Measurements from ENCODE around the gene CELA2A.
"Not testable (repeated sequence)": the region's sequence is repeated elsewhere in the genome, so short reads cannot be mapped to it uniquely, and the experiment has no call there.

CELA2A gene

DNA sequence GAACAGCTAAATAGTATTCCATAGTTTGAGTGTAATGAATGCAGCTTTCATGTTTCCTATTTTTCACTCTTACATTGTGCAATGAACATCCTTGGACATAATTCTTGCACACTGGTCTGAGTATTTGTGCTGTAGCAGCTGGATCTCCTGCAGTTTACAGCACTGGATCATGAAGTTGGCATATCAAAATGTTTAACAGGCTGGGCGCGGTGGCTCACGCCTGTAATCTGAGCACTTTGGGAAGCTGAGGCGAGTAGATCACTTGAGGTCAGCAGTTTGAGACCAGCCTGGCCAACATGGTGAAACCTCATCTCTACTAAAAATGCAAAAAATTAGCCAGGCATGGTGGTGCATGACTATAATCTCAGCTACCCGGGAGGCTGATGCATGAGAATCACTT lies 14.5 kb downstream of the CELA2A start:
- DNase-seq = not testable (repeated sequence)

DNA sequence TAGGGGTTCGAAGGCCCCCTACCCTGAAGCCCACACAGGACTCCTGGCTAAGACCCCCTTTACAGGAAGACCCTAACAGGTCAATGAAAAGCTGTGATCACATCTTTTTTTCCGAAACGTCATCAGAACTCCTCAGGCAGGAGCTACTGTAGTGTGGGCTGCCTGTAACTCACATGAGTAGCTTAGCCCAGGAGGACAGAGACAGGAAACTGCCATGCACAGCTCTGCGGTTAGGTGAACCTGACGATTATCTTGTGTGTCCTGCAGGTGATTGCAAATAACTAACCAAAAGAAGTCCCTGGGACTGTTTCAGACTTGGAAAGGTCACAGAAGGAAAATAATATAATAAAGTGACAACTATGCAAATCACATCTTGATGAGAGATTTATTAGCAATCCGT lies 15.2 kb downstream of the CELA2A start:
- not testable (repeated sequence) for DNase-seq

DNA sequence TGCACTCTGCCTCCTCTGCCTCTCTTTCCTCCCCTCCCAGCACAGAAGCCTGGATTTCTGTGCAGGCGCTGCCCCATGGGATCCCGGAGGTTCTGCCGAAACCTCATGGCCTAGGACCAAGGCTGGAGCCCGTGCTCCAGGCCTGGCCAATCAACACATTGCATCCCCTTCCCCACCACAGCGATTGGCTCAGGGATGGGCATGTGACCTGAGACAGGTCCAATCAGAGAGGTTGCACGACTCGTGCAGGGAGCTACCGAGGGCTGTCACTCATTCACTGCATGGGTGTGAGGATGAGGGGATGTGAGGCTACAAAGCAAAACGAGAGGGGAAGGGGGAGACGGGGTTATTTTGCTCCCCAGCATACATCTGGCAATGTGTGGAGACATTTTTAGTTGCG lies 16.1 kb downstream of the CELA2A start:
- no peak for DNase-seq

DNA sequence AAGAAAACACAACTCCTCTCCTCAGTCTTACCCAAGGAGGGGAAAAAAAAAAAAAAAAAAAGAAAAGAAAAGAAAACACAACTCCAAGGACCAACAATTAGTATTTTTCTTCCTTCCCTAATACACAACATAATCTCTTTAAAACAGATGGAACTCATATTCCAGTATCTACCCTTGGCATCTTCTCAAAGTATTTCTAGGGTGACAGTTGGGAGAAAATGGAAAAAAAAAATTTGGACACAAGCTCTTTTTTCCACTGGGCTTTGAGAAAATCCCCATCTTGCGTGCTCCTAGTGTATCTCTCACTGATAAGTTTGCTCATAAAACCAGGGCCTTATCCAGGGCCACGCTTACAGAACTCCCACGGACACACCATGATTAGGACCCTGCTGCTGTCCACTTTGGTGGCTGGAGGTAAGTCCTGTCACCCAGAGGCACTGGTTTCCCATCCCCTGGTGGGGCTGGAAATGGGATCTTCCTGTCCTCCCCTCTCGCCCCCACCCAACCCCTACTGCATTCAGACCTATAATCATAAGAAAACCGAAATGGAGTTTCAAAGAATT lies 19.3 kb downstream of the CELA2A start, which contains the start of gene CELA2B:
CELA2B (plus strand) TSS at position 353 of the 563 bp plus-strand sequence; CDS start at position 375, 22 bp downstream.
- no peak for DNase-seq

DNA sequence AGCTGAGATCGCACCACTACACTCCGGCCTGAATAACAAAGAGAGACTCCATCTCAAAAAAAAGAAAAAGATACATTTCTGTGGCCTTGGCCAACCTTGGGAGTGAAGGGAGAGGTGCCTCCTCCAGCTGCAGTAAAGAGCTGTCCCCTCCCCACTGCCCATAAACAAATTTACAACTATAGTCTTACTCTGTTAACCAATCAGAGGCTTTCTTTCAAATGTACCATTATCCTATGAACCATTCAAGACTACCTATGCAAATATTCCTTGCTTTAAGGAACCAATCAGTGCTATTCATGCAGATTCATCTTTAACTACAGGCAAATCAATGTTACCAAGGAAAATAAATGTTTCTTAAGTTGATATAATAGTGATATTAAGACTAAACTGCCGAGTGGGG lies 20.4 kb downstream of the CELA2A start:
- no peak for DNase-seq

DNA sequence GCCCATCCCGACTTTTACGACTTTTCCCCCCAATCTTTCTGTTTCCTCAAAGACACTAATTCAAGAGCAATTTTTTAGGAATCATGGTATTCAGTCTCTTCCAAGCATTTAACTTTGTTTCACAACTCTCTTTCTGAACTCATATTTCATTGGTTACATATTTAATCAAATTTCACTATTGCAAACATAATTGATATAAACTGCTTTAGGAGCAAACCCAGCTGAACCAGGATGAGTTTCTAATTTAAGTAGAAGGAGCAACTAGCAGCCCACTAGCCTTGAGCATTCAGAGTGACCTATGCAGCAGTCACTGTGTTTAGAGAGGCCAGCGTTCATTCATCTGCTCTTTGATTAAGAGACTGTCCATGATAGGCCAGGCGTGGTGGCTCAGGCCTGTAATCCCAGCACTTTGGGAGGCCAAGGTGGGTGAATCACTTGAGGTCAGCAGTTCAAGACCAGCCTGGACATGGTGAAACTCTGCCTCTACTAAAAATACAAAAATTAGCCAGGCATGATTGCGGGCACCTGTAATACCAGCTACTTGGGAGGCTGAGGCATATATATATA lies 21.2 kb downstream of the CELA2A start:
- no peak for DNase-seq

DNA sequence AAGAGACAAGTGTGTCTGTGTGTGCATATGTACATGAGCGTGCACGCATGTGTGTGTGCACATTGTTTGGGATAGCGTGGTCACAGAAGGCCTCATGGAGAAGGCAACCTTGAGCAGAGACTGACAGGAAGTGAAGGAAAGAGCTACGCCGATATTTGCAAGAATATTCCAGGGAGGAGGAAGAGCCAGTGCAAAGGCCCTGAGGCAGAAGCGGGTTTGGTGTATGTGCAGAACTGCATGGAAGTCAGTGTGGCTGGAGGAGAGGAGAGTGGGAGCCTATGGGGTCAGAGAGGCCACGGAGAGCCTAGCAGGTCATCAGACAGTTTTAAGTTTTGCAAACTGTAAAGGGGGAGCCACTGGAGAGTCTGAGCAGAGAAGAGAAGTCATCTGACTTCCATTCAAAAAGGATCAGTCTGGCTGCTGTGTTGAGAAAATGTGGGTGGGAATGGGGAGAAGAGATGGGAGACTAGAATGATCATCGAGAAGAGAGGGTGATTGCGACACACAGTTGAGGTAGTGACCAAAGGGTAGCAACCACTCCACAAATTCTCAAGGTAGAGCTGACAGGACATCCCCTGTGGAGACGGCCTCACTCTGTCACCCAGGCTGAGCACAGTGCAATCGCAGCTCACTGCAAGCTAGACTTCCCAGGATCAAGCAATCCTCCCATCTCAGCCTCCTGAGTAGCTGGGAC lies 23.3 kb downstream of the CELA2A start:
- no peak for DNase-seq

DNA sequence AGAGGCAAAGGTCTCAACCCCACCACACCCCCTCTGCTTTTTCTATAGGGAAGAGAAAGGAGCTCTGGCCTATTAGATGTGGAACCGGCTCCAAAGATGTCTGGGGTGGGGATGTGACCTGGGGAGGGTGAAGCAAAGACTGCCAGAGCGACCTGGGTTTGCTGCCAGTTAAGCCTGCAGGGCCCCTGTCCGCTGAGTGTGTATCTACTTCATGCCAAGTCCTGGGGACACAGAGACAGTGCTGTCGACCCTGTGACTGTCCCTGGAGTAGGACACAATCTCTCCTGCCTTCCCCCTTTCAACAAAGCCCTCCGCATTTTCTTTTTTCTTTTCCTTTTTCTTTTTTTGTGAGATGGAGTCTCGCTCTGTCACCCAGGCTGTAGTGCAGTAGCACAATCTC lies 25.9 kb downstream of the CELA2A start:
- not testable (repeated sequence) for DNase-seq

DNA sequence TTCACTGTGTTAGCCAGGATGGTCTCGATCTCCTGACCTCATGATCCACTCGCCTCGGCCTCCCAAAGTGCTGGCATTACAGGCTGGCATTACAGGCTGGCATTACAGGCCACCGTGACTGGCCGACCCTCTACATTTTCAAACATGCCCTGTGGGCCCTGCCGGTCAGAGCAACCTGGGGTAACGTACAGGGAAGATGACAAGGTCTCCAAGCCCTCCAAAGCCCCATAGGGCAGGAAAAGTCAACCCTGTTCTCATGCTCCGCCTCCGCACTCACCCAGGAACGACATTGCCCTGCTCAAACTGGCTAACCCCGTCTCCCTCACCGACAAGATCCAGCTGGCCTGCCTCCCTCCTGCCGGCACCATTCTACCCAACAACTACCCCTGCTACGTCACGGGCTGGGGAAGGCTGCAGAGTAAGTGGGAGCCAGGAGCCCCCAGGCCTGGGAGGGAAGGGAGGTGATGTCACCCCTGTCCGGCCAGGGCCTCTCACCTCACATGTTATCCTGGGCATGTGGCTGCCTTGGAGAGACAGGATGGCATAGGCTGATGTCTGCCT lies 26.5 kb downstream of the CELA2A start:
- DNase-seq = not testable (repeated sequence)

DNA sequence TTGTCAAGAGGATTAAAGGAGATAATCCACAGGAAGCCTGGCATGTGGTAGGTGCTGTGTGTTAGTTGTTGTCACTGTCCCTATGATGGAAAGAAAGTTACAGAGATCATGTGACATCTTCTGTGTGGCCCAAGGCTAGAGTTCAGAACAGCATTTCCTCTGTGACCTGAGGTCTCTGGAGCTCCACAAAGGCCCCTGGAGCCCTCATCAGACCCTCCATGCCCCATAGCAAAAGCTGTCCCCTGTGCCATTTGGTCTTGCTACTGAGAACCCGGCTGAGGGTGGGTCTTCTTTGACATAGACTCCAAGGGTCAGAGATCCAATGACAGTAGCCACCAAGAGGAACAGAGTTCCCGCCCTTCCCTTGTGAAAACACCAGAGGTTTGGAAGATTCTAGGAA lies 27.4 kb downstream of the CELA2A start:
- no peak for DNase-seq

DNA sequence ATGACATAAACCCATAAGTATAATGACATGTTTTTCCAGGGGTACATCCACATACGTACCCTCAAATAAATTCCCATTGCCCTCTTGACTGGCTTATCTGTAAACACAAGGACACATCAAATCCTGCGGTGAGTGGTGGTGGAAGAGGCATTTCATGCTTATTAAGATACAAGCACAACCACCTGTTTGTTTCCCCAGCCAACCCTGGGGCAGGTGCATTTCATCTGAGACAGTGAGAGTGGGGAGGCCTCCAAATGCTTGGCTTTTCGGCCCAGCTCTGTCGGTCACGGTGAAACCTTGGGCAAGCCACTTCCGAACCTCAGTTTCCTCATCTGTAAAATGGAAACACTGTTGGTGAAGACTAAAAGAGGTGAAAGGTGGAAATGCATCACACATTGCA lies 27.9 kb downstream of the CELA2A start:
- DNase-seq = not testable (repeated sequence)

DNA sequence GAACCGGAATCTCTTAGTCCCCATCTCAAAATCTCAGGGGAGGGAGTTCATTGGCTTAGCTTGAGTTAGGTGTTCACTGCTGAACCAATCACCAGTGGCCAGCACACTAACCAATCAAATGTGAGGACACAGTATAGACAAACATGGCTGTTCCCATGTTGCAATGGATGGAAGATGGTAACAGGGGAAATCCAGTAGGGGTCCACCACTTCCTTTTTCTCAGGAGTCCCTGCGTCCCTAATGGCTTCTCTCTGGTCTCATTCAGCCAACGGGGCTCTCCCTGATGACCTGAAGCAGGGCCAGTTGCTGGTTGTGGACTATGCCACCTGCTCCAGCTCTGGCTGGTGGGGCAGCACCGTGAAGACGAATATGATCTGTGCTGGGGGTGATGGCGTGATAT lies 29.1 kb downstream of the CELA2A start:
- no peak for DNase-seq

DNA sequence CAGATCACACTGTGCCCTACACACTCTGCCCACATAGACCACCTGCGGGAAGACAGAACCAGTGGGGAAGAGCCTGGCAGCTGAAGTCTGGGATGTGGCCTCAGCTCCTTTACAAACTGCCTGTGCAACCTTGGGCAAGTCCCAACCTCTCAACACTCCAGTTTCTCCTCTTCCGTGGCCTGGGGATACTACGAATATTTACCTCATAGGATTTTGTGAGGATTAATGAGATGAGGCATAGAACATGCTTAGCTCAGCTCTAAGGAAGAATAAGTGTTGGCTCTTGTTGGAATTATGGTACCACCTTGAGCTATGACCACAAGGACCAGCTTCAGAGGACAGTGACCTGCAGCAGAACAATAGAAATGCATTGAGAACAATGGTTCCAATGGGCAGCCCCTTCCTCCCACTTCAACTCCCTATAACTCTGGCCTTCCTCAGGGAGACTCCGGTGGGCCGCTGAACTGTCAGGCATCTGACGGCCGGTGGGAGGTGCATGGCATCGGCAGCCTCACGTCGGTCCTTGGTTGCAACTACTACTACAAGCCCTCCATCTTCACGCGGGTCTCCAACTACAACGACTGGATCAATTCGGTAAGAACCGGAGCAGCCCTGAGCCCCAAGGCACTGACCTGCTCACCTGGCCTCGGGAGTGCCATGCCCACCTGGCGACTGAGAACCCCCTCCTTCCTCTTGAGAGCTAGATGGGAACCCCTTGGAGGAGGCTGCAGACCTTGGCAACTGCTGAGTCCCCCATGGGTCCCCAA lies 30.5 kb downstream of the CELA2A start:
- not testable (repeated sequence) for DNase-seq

DNA sequence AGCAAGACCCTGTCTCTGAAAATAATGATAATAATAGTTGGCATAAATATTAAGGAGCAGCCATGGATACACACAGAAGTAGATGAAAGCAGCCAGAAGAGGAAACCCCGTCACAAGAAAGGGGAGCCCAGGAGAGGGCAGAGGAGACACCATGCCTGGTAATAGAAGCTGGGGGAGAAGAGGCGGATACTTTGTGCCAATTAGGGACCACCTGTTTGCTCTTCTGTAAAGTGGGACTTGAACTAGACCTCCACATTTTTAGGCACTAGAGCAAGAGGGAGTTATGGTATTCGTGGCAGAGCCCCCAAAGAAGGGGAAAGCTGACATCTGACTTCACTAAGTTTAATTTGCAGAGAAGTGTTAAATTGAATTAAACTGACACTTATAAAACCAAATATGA lies 31.8 kb downstream of the CELA2A start:
- no peak for DNase-seq

DNA sequence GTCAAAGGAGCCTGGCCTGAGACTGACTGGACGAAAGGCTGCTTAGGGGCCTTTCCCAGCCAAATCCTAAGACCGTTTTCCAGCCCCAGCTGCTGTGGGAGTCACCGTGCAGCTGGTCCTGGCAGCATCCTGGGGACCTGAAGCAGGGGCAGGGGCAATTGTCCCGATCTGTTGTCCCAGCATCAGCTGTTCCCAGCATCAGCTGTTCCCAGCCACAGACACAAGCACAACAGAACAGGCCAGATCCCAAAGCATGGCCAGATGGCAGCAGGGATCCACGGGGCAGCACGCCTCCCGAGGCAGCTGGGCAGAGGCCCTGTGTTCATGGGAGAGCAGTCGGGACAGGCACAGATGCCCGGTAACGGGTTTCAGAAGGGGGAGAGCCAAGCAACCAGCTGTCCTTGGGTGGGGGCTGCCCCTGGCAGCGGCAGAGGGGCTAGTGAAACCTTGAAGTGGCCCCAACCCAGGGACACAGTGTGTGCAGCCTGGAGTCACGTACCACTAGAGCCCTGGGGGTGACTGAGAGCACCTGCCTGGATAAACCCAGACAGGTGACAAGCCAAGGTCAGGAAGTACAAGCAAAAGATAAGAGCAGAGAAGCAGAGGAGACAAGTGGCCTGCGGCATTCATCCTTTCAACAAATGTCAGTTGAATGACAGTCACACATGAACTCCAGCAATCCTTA lies 32.7 kb downstream of the CELA2A start:
- no peak for DNase-seq

DNA sequence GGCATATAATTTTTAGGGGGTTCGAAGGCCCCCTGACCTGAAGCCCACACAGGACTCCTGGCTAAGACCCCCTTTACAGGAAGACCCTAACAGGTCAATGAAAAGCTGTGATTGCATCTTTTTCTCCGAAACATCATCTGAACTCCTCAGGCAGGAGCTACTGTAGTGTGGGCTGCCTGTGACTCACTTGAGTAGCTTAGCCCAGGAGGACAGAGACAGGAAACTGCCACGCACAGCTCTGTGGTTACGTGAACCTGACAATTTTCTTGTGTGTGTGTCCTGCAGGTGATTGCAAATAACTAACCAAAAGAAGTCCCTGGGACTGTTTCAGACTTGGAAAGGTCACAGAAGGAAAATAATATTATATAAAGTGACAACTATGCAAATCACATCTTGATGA lies 34.5 kb downstream of the CELA2A start:
- DNase-seq = not testable (repeated sequence)

DNA sequence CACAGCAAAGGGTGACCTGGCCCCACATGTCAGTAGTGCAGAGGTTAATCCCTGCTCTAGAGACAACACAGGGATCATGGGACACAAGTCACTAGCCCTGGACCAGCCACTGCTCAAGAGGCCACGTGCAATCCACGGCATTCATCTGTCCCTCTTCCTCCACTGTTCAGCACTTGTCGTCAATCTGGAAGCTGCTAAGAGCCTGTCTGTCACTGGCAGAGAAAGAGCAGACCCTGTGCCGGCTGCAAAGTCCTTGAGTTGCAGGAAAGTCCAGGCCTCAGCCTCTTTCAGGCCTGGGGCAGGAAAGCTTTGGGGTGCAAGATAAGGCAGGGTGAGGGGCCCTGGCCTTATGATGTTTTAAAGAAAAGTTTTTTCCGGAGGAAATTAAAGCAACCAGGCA lies 36.1 kb downstream of the CELA2A start:
- DNase-seq = no peak

DNA sequence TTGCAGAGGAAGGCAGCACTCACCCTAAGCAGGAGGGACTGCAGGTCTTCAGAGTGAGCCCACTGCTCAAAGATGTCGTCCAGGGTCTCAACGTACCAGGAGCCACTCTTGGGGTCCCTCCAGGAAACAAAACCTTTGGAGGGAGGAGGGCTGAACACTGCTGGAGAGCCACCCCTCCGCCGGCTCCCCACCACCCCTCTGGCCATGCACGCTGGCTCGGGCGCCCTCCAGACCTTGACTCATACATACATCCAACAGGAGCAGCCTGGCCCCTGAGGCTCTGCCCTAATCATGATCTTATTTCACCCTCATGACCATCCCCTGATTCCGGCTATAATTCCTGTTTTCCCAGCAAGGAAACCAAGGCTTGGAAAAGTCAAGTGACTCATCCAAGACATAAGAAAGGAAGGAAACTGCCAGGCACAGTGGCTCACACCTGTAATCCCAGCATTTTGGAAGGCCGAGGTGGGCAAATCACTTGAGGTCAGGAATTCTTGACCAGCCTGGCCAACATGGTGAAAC lies 37.4 kb downstream of the CELA2A start:
- DNase-seq = no peak

DNA sequence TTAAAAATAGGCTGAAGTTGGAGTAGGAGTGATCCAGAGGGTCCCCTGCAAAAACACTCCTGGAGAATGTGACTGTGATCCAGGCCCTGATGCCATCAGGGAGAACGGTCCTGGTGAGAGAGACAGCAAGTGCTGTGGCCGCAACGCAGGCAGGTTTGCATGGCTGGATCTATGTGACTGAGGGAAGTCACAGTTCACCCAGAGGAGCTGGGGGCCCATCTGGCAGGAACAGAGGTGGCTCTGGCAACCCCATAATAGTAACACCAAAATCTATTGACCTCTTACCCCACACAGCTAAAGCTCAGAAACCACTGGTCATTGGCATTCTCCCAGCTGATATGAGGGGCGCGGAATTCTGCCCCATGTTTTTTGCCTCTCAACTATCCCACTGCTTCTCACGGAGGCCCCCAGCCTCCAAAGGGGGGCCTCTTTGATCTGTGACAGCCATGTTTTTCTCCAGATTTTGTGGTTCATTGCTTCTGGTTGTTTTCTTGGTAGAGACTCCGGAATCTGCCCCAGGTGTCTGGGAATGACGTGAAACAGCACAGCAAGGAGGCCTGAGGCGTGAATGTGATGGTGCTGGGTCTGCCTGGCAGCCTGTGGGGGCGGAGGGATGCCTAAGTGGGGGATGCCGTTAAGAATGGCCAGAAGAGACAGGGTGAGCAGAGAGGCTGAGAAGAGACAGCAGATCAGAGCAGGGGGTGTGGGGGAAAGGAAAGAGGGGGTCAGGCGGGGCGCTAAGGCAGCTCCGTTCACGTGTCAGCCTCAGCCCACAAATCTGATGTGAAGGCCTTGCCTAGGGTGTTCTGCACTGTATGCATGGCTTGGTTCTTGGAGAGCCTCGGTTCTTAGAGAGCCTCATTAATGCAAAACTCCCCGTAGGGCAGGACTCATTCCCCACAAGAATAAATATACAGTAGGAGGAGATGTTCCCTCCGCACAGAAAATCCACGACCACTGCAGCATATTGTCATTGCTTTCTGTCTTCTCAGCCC lies 43.9 kb downstream of the CELA2A start:
- DNase-seq = no peak

DNA sequence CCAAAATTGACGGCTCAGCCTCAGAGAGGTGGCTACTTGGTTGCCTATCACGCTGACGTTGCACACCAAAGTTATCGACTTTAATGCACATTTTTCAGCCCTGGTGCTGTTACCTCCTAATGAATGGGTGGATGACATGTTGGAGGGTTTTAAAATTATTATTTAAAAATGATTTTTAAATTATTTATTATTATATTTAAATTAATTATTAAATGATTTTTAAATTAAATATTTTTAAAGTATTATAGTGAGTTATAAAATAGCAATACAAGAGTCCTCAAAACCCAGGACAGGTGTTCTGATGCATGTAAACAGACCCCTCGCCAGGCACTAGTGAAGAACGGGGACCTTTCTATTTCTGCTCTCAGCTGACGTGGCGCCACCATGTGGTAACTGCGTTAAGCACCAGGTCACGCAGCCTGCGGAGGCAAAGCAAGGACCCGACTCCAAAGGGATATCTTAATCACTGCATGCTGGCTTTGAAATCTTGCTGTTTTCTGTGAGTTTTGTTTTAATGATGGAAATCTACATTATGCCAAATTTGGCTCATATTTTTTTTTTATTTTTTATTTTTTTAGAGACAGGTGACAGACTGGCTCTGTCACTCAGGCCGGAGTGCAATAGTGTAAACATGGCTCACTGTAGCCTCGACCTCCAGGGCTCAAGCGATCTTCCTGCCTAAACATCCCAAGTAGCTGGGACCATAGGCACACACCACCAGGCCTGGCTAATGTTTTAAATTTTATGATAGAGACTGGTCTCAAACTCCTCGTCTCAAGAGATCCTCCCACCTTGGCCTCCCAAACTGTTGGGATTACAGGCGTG lies 44.9 kb downstream of the CELA2A start:
- DNase-seq = peak; percentile 14 to 52
